HL-60 (cell line): ENCODE data around the gene ICA1.

ENCODE experiments used
- DNase-seq, 2 experiments: peaks; one replicate each; pipeline ENCODE4 v3.0.0-alpha.2; 2010 to 2020; ENCODE audit warnings: low read depth in 1 of 2, low spot score in 1 of 2
- H3K27ac ChIP-seq: fragments of 250-450 bp; sonication (Bioruptor Pico); replicated peaks from 2 replicates; pipeline ENCODE4 v1.5.1; 2020; ENCODE audit warnings: mild to moderate bottlenecking, moderate library complexity
- H3K27me3 ChIP-seq: fragments of 250-450 bp; sonication (Bioruptor Pico); 2 replicates; pipeline ENCODE4 v1.5.1; 2021; ENCODE audit warnings: mild to moderate bottlenecking, moderate library complexity; ENCODE audit not compliant: insufficient read depth, poor library complexity, severe bottlenecking
- H3K4me3 ChIP-seq: replicated peaks from 2 replicates; pipeline ENCODE4 v1.5.1; 2011; ENCODE audit warnings: mild to moderate bottlenecking, control low read depth, low read length; ENCODE audit not compliant: insufficient read depth
- GABPA ChIP-seq: IDR thresholded peaks from 2 replicates; pipeline ENCODE4 v1.6.1; 2012; ENCODE audit warnings: low read depth
- POLR2AphosphoS5 ChIP-seq: IDR thresholded peaks from 2 replicates; pipeline ENCODE4 v1.6.1; 2012; ENCODE audit warnings: low read depth
- SPI1 ChIP-seq: IDR thresholded peaks from 2 replicates; pipeline ENCODE4 v1.6.1; 2012; ENCODE audit warnings: low read depth, mild to moderate bottlenecking, borderline replicate concordance
- TF ChIP-seq, protein P1 (sequence below): IDR thresholded peaks from 2 replicates; pipeline ENCODE4 v1.6.1; 2012; ENCODE audit warnings: low read depth; ENCODE audit not compliant: insufficient replicate concordance
- TF ChIP-seq, protein P2 (sequence below): IDR thresholded peaks from one replicate; pipeline ENCODE4 v1.5.1; 2011; ENCODE audit warnings: low read length, control low read depth, inconsistent platforms; ENCODE audit not compliant: insufficient read depth

The ICA1 gene

GRCh38 chr7:8179486-8179885 is 82.5 kb downstream of the ICA1 start:
- DNase-seq = no peak
- no peak overlapping the region for H3K4me3 ChIP-seq
- H3K27me3 ChIP-seq = no peaks in the 10 kb centered on the region
- no peak overlapping the region for H3K27ac ChIP-seq
- no peak for TF ChIP-seq SPI1
- no peak for TF ChIP-seq POLR2AphosphoS5
- no peak for TF ChIP-seq GABPA
- TF ChIP-seq, protein P1, sequence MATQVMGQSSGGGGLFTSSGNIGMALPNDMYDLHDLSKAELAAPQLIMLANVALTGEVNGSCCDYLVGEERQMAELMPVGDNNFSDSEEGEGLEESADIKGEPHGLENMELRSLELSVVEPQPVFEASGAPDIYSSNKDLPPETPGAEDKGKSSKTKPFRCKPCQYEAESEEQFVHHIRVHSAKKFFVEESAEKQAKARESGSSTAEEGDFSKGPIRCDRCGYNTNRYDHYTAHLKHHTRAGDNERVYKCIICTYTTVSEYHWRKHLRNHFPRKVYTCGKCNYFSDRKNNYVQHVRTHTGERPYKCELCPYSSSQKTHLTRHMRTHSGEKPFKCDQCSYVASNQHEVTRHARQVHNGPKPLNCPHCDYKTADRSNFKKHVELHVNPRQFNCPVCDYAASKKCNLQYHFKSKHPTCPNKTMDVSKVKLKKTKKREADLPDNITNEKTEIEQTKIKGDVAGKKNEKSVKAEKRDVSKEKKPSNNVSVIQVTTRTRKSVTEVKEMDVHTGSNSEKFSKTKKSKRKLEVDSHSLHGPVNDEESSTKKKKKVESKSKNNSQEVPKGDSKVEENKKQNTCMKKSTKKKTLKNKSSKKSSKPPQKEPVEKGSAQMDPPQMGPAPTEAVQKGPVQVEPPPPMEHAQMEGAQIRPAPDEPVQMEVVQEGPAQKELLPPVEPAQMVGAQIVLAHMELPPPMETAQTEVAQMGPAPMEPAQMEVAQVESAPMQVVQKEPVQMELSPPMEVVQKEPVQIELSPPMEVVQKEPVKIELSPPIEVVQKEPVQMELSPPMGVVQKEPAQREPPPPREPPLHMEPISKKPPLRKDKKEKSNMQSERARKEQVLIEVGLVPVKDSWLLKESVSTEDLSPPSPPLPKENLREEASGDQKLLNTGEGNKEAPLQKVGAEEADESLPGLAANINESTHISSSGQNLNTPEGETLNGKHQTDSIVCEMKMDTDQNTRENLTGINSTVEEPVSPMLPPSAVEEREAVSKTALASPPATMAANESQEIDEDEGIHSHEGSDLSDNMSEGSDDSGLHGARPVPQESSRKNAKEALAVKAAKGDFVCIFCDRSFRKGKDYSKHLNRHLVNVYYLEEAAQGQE = no peak
- TF ChIP-seq, protein P2, sequence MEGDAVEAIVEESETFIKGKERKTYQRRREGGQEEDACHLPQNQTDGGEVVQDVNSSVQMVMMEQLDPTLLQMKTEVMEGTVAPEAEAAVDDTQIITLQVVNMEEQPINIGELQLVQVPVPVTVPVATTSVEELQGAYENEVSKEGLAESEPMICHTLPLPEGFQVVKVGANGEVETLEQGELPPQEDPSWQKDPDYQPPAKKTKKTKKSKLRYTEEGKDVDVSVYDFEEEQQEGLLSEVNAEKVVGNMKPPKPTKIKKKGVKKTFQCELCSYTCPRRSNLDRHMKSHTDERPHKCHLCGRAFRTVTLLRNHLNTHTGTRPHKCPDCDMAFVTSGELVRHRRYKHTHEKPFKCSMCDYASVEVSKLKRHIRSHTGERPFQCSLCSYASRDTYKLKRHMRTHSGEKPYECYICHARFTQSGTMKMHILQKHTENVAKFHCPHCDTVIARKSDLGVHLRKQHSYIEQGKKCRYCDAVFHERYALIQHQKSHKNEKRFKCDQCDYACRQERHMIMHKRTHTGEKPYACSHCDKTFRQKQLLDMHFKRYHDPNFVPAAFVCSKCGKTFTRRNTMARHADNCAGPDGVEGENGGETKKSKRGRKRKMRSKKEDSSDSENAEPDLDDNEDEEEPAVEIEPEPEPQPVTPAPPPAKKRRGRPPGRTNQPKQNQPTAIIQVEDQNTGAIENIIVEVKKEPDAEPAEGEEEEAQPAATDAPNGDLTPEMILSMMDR = no peak

- Histone ChIP-seq H3K27me3 (no peaks in the 10 kb centered on the region), H3K27ac (no peak overlapping the region), H3K4me3 (no peak overlapping the region)
- no peak for DNase-seq
- TF ChIP-seq, protein P2 = no peak
- TF ChIP-seq GABPA = no peak
- TF ChIP-seq POLR2AphosphoS5 = no peak
- TF ChIP-seq, protein P1 = no peak
- TF ChIP-seq SPI1 = no peak
These were observed 83.6 kb downstream of the ICA1 start for GRCh38 chr7:8178353-8178752.

GRCh38 chr7:8177109-8177933 is 84.6 kb downstream of the ICA1 start:
- Histone ChIP-seq H3K27ac (peak overlapping the region; percentile 65), H3K4me3 (no peak overlapping the region), H3K27me3 (no peaks in the 10 kb centered on the region)
- DNase-seq = peak; percentile 47 to 51
- TF ChIP-seq SPI1 (peak; percentile 96), GABPA (no peak), POLR2AphosphoS5 (no peak)
- TF ChIP-seq, protein P2 = no peak
- TF ChIP-seq, protein P1 = no peak
